ENCODE results near the gene CAMSAP2.

CAMSAP2 gene

DNA sequence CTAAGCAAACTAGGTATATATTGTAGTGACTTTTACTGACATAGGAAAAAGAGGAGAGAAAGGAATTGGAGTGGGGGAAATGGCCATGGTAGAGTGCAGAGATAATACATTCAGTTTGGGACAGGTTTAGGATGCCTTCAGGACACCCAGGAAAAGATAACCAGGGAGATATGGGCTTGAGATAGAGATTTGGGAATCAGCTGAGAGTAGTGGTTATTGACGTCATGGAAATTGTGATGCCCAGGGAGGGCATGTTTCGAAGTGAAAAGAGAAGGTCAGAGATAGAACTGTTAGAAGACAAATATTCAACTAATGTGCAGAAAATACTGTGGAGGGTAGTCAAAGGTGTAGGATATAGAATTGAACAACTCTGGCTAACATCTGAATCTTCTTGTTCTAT is 40.6 kb downstream of the CAMSAP2 start:
- H4K20me1 ChIP-seq (ENCODE audit: low read depth, low read length), result no peaks in the 10 kb centered on the region
- no peaks in the 10 kb centered on the region for H3K27me3 ChIP-seq (ENCODE audit: low read length)
- H3K4me2 ChIP-seq (ENCODE audit: low read depth, low read length, poor library complexity, severe bottlenecking), result no peak overlapping the region
- no peaks in the 10 kb centered on the region for H3K79me2 ChIP-seq (ENCODE audit: insufficient read depth, low read length)
- TF ChIP-seq, protein P1, sequence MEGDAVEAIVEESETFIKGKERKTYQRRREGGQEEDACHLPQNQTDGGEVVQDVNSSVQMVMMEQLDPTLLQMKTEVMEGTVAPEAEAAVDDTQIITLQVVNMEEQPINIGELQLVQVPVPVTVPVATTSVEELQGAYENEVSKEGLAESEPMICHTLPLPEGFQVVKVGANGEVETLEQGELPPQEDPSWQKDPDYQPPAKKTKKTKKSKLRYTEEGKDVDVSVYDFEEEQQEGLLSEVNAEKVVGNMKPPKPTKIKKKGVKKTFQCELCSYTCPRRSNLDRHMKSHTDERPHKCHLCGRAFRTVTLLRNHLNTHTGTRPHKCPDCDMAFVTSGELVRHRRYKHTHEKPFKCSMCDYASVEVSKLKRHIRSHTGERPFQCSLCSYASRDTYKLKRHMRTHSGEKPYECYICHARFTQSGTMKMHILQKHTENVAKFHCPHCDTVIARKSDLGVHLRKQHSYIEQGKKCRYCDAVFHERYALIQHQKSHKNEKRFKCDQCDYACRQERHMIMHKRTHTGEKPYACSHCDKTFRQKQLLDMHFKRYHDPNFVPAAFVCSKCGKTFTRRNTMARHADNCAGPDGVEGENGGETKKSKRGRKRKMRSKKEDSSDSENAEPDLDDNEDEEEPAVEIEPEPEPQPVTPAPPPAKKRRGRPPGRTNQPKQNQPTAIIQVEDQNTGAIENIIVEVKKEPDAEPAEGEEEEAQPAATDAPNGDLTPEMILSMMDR (IDR thresholded peaks at IDR 0.05; ENCODE audit: insufficient read depth, low read length, poor library complexity, severe bottlenecking), result no peak
- no peak for TF ChIP-seq EZH2phosphoT487 (conservative IDR thresholded peaks at IDR 0.05; ENCODE audit: low read length)
- H3K4me3 ChIP-seq (ENCODE audit: insufficient read depth, low read length, poor library complexity, severe bottlenecking), result no peak overlapping the region
- H3K9me2 ChIP-seq (replicated peaks; ENCODE audit: insufficient read depth, low read length), result no peaks in the 10 kb centered on the region
- no peak overlapping the region for H3K9ac ChIP-seq (ENCODE audit: low read length)
- H3K36me3 ChIP-seq (ENCODE audit: low read length), result no peaks in the 10 kb centered on the region
- H2AFZ ChIP-seq (ENCODE audit: low read depth, low read length, severe bottlenecking), result no peak overlapping the region
- H3K9me3 ChIP-seq (ENCODE audit: insufficient read depth, low read length), result no peaks in the 10 kb centered on the region
- no peak overlapping the region for H3K27ac ChIP-seq (ENCODE audit: low read depth, low read length)
- no peaks in the 10 kb centered on the region for H3F3A ChIP-seq (ENCODE audit: insufficient read depth)

- Histone ChIP-seq H3K36me3 (ENCODE audit: low read length) (no peaks in the 10 kb centered on the region), H3K27ac (ENCODE audit: low read depth, low read length) (no peak overlapping the region), H3K4me3 (ENCODE audit: insufficient read depth, low read length, poor library complexity, severe bottlenecking) (no peak overlapping the region), H3K9ac (ENCODE audit: low read length) (no peak overlapping the region), H2AFZ (ENCODE audit: low read depth, low read length, severe bottlenecking) (no peak overlapping the region), H4K20me1 (ENCODE audit: low read depth, low read length) (no peaks in the 10 kb centered on the region), H3K9me2 (replicated peaks; ENCODE audit: insufficient read depth, low read length) (no peaks in the 10 kb centered on the region), H3K9me3 (ENCODE audit: insufficient read depth, low read length) (no peaks in the 10 kb centered on the region), H3K4me2 (ENCODE audit: low read depth, low read length, poor library complexity, severe bottlenecking) (no peak overlapping the region), H3K27me3 (ENCODE audit: low read length) (no peaks in the 10 kb centered on the region), H3F3A (ENCODE audit: insufficient read depth) (no peaks in the 10 kb centered on the region), H3K79me2 (ENCODE audit: insufficient read depth, low read length) (no peaks in the 10 kb centered on the region)
- TF ChIP-seq, protein P1 (IDR thresholded peaks at IDR 0.05; ENCODE audit: insufficient read depth, low read length, poor library complexity, severe bottlenecking), result no peak
- TF ChIP-seq EZH2phosphoT487 (conservative IDR thresholded peaks at IDR 0.05; ENCODE audit: low read length), result no peak
Measured at GRCh38 chr1:200780545-200781369, 42.1 kb downstream of the CAMSAP2 start.

DNA sequence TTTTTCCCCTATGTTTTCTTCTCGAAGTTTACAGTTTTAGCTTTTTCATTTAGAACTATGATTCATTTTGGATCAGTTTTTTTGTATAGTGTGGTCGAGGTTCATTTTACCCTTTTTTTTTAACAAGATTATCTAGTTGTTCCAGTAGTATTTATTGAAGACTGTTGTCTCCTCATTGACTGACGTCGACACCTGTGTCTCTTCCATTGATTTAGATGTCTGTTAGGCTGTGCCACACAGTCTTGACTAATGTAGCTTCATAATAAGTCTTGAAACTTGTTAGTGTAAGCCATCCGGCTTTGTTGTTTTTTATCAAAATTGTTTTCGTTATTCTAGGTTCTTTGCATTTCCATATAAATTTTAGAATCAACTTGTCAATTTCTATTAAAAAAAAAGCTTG is 45.2 kb downstream of the CAMSAP2 start:
- Histone ChIP-seq H3K27ac (ENCODE audit: low read depth, low read length) (no peak overlapping the region), H3K9ac (ENCODE audit: low read length) (no peak overlapping the region), H3K4me2 (ENCODE audit: low read depth, low read length, poor library complexity, severe bottlenecking) (no peak overlapping the region), H3K9me3 (ENCODE audit: insufficient read depth, low read length) (no peaks in the 10 kb centered on the region), H3K4me3 (ENCODE audit: insufficient read depth, low read length, poor library complexity, severe bottlenecking) (no peak overlapping the region), H3K27me3 (ENCODE audit: low read length) (no peaks in the 10 kb centered on the region), H4K20me1 (ENCODE audit: low read depth, low read length) (no peaks in the 10 kb centered on the region), H3K9me2 (replicated peaks; ENCODE audit: insufficient read depth, low read length) (no peaks in the 10 kb centered on the region), H3K79me2 (ENCODE audit: insufficient read depth, low read length) (no peaks in the 10 kb centered on the region), H2AFZ (ENCODE audit: low read depth, low read length, severe bottlenecking) (no peak overlapping the region), H3K36me3 (ENCODE audit: low read length) (no peaks in the 10 kb centered on the region), H3F3A (ENCODE audit: insufficient read depth) (no peaks in the 10 kb centered on the region)
- TF ChIP-seq, protein P1 (IDR thresholded peaks at IDR 0.05; ENCODE audit: insufficient read depth, low read length, poor library complexity, severe bottlenecking), result no peak
- TF ChIP-seq EZH2phosphoT487 (conservative IDR thresholded peaks at IDR 0.05; ENCODE audit: low read length), result no peak

Data from SU-DHL-6 (cell line).